AG04450 (cell line): ENCODE measurements around the gene SYNGR1. TPM values are rescaled to one million over a fixed set of nuclear protein-coding genes. Genes with fewer than 3 reads are reported as not detected.

Experiments
- CTCF ChIA-PET: fragments of 300-600, 350-600 bp; formaldehyde crosslinking; extraction: SDS; loops from one replicate; lab custom pipeline; 2022; ENCODE audit warnings: antibody characterized with exemption, inconsistent platforms; lab: Charles Lee
- POLR2A ChIA-PET: fragments of 350-600 bp; formaldehyde crosslinking; extraction: SDS; loops from one replicate; lab custom pipeline; 2021; ENCODE audit warnings: antibody characterized with exemption, inconsistent platforms; lab: Yijun Ruan, JAX
- DNase-seq: peaks from one replicate; pipeline ENCODE4 v3.0.0-alpha.2; 2011; ENCODE audit warnings: low read depth, low spot score
- H3K27ac ChIP-seq: one replicate; pipeline ENCODE4 v1.5.1; 2012; ENCODE audit warnings: low read depth, low read length, control low read depth
- H3K27me3 ChIP-seq: one replicate; pipeline ENCODE4 v1.6.0; 2012; ENCODE audit warnings: low read length; ENCODE audit not compliant: control insufficient read depth, insufficient read depth
- H3K4me3 ChIP-seq: 2 replicates; pipeline ENCODE4 v1.5.1; 2011; ENCODE audit warnings: mild to moderate bottlenecking, low read depth, low read length, control low read depth
- H3K9me3 ChIP-seq: 2 replicates; pipeline ENCODE4 v1.5.1; 2012; ENCODE audit warnings: low read length; ENCODE audit not compliant: control insufficient read depth, insufficient read depth
- polyA plus RNA-seq: library from polyadenylated mRNA; depleted of rRNA; stranded (reverse); fragments of >200 nt; gene quantifications from 2 replicates; pipeline ENCODE4 v1.2.3, GENCODE V29; 2011
- TF ChIP-seq, protein P1 (sequence below): IDR thresholded peaks from 2 replicates; pipeline ENCODE4 v1.5.1; 2011; ENCODE audit warnings: low read depth, low read length, control low read depth, inconsistent platforms

SYNGR1 gene
- polyA plus RNA-seq, 1 experiment: 20.8 TPM

DNA sequence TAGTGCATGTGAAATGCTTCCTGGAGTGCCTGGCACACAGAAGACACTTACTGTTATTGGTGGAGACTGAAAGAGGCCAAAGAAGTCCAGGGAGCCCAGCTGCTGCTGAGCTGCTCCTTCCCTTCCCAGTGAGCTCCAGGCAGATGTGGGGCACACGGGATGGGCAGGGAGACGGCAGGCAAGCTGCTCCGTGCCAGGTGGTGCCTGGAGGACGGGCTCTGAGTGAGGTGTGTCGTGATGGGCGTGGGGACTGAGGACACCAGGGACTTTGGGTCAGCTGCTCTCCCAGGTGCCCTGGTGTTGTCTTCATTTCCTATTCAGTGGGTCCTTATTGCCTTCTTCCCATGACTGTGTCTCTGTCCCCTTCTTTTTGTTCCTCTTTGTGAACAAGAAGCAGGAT lies 69.3 kb downstream of the SYNGR1 start:
- H3K4me3 ChIP-seq: no peak overlapping the region
- POLR2A ChIA-PET: no interaction called here
- no peak overlapping the region for H3K27ac ChIP-seq
- CTCF ChIA-PET: no interaction called here
- no peaks in the 10 kb centered on the region for H3K27me3 ChIP-seq
- TF ChIP-seq, protein P1, sequence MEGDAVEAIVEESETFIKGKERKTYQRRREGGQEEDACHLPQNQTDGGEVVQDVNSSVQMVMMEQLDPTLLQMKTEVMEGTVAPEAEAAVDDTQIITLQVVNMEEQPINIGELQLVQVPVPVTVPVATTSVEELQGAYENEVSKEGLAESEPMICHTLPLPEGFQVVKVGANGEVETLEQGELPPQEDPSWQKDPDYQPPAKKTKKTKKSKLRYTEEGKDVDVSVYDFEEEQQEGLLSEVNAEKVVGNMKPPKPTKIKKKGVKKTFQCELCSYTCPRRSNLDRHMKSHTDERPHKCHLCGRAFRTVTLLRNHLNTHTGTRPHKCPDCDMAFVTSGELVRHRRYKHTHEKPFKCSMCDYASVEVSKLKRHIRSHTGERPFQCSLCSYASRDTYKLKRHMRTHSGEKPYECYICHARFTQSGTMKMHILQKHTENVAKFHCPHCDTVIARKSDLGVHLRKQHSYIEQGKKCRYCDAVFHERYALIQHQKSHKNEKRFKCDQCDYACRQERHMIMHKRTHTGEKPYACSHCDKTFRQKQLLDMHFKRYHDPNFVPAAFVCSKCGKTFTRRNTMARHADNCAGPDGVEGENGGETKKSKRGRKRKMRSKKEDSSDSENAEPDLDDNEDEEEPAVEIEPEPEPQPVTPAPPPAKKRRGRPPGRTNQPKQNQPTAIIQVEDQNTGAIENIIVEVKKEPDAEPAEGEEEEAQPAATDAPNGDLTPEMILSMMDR: no peak
- no peaks in the 10 kb centered on the region; the same call in 1 of the 2 replicates for H3K9me3 ChIP-seq
- no peak for DNase-seq

DNA sequence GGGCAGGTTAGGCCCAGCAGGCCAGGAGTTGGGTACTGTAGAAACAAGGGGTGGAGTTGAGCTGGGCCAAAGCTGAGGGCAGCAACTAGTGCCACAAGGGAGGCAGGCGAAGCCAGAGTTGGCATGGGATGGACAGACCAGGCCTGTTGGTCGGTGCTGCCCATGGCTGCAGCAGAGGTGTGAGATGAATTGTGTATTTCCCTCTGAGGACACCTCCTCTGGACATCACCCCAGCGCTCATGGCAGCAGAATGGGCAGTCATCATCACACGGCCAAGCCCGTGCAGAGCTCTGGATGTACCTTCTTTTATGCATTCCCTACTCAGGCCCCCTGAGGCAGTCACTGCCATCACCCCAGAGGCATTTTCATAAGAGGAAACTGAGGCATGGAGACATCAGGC lies 70.1 kb downstream of the SYNGR1 start:
- Histone ChIP-seq H3K27me3 (no peaks in the 10 kb centered on the region), H3K4me3 (no peak overlapping the region), H3K9me3 (no peaks in the 10 kb centered on the region; the same call in 1 of the 2 replicates), H3K27ac (no peak overlapping the region)
- ChIA-PET CTCF (no interaction called here), POLR2A (interaction anchor here (1.0 kb wide), 1 partner anchor 15 kb away, joined by 3 read pairs; no protein-coding TSS in a partner anchor)
- TF ChIP-seq, protein P1: no peak
- no peak for DNase-seq

GRCh38 chr22:39421691-39422090 lies 71.9 kb downstream of the SYNGR1 start:
- no peak overlapping the region for H3K4me3 ChIP-seq
- DNase-seq: no peak
- CTCF ChIA-PET: no interaction called here

DNA sequence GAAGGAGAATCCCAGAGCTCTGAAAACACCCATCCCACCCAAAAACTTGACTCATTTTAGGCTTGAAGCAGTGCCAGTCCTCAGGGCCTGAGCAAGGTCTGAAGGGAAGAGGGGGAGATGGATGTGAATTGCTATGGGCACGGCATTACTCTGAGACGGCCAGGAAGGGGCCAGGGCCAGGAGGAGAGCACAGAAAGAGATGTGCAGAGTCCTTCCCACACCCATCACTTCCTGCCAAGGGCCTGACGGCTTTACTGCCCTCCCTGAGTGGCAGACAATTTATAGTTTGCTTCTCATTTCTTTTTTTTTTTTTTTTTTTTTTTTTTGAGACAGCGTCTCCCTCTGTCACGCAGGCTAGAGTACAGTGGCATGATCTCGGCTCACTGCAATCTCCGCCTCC lies 72.3 kb downstream of the SYNGR1 start:
- ChIA-PET POLR2A (no interaction called here), CTCF (no interaction called here)
- Histone ChIP-seq H3K9me3 (no peaks in the 10 kb centered on the region), H3K27ac (no peak overlapping the region), H3K27me3 (no peaks in the 10 kb centered on the region), H3K4me3 (no peak overlapping the region)
- no peak for DNase-seq
- TF ChIP-seq, protein P1: no peak

More at GRCh38 chr22:39421691-39422090, 71.9 kb downstream of the SYNGR1 start:
- Histone ChIP-seq H3K27ac (no peak overlapping the region), H3K9me3 (no peaks in the 10 kb centered on the region), H3K27me3 (no peaks in the 10 kb centered on the region)
- POLR2A ChIA-PET: no interaction called here
- TF ChIP-seq, protein P1: no peak

DNA sequence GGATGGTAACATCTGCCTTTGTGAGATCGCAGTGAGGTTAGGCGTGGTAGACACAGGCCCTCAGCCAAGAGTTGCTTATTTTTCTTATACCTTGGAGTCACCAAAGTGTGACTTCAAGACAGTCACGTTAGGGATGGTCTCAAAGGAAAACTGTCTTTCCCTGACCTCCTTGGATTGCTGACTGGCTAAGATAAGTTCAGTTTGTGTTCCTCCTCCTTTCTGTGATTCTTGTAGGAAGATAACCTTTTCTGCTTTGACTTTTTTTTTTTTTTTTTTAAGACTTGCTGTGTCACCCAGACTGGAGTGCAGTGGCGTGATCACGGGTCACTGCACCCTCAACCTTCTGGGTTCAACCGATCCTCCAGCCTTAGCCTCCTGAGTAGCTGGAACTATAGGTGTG lies 72.9 kb downstream of the SYNGR1 start:
- POLR2A ChIA-PET: no interaction called here
- no peak overlapping the region for H3K4me3 ChIP-seq
- CTCF ChIA-PET: no interaction called here

More for the DNA sequence above, 72.9 kb downstream of the SYNGR1 start:
- Histone ChIP-seq H3K27me3 (no peaks in the 10 kb centered on the region), H3K27ac (no peak overlapping the region), H3K9me3 (no peaks in the 10 kb centered on the region)
- TF ChIP-seq, protein P1: no peak
- no peak for DNase-seq
